ENCODE results near the gene CFAP410. TPM values are rescaled to one million over a fixed set of nuclear protein-coding genes. Genes with fewer than 3 reads are reported as not detected.

CFAP410 gene
- polyA plus RNA-seq, 1 of the 3 experiments (the other 2 are of a cell fraction) = 18.0 TPM

GRCh38 chr21:44295163-44295573, 44.0 kb downstream of the CFAP410 start:
- no peak for DNase-seq
- Histone ChIP-seq H3K79me2 (ENCODE audit: insufficient read depth) (0 out of 2 replicates have a peak, but pooled peaks cover under 1% of the 10 kb centered on the region), H4K20me1 (ENCODE audit: insufficient read depth) (no peaks in the 10 kb centered on the region), H2AFZ (ENCODE audit: low read depth) (no peak overlapping the region), H3K4me1 (ENCODE audit: control insufficient read depth in 1 of 2, insufficient read depth in 2 of 2, low read depth in 1 of 2, low read length in 1 of 2) (peaks cover 3 to 8% of the 10 kb centered on the region in 2 experiments; a peak in 1 of 4 replicates), H3K4me3 (ENCODE audit: low read depth in 2 of 2, low read length in 1 of 2) (no peak overlapping the region), H3K9me3 (no peaks in the 10 kb centered on the region), H3K36me3 (replicated peaks in 1 of 2; ENCODE audit: control insufficient read depth in 1 of 2, insufficient read depth in 2 of 2, low read length in 1 of 2) (no peaks in the 10 kb centered on the region), H3K27me3 (ENCODE audit: insufficient read depth) (no peaks in the 10 kb centered on the region), H3F3A (replicated peaks; ENCODE audit: insufficient read depth) (no peaks in the 10 kb centered on the region), H3K4me2 (no peak overlapping the region), H3K9me2 (no peaks in the 10 kb centered on the region), H3K27ac (ENCODE audit: low read depth in 2 of 2, low read length in 1 of 2) (no peak overlapping the region), H3K9ac (no peak overlapping the region)
- WGBS (ENCODE audit: low lambda C conversion rate) = 87% methylated on average over 11 of the region's 14 CpGs
- POLR2A ChIA-PET = no interaction called here
- TF ChIP-seq NFIC (IDR thresholded peaks at IDR 0.05; ENCODE audit: borderline replicate concordance) (no peak), NRF1 (IDR thresholded peaks at IDR 0.05; ENCODE audit: low read depth, low read length) (no peak), SMC3 (IDR thresholded peaks at IDR 0.05; ENCODE audit: low read depth, low read length) (no peak), EP300 (IDR thresholded peaks at IDR 0.05; ENCODE audit: borderline replicate concordance in 1 of 2, low read depth in 1 of 2, low read length in 1 of 2) (no peak), GABPA (IDR thresholded peaks at IDR 0.05; ENCODE audit: low read depth) (no peak), SIN3A (IDR thresholded peaks at IDR 0.05; ENCODE audit: borderline replicate concordance, low read depth, low read length) (no peak), YY1 (IDR thresholded peaks at IDR 0.05; ENCODE audit: low read depth) (no peak), POLR2AphosphoS5 (IDR thresholded peaks at IDR 0.05; ENCODE audit: low read depth, low read length) (no peak), TAF1 (IDR thresholded peaks at IDR 0.05; ENCODE audit: borderline replicate concordance, low read depth, low read length) (no peak), ZBTB33 (IDR thresholded peaks at IDR 0.05; ENCODE audit: borderline replicate concordance, low read depth) (no peak), ELF1 (IDR thresholded peaks at IDR 0.05) (no peak), MEF2A (IDR thresholded peaks at IDR 0.05; ENCODE audit: borderline replicate concordance, low read depth) (no peak), EZH2phosphoT487 (IDR thresholded peaks at IDR 0.05; ENCODE audit: borderline replicate concordance, low read depth) (no peak)
- CTCF ChIA-PET = interaction anchor here (1.0 to 2.0 kb wide), 4 partner anchors 9 to 498 kb away, joined by 3 to 11 read pairs (median 4); partner anchors contain the start of gene LRRC3

- H3K4me2 ChIP-seq = no peak overlapping the region
- POLR2A ChIA-PET = no interaction called here
- H3K4me1 ChIP-seq (ENCODE audit: control insufficient read depth in 1 of 2, insufficient read depth in 2 of 2, low read depth in 1 of 2, low read length in 1 of 2) = peaks cover 3 to 8% of the 10 kb centered on the region in 2 experiments; a peak in 1 of 4 replicates
- H3K9me2 ChIP-seq = no peaks in the 10 kb centered on the region
- H2AFZ ChIP-seq (ENCODE audit: low read depth) = no peak overlapping the region
- H3K9me3 ChIP-seq = no peaks in the 10 kb centered on the region
- no peaks in the 10 kb centered on the region for H3K79me2 ChIP-seq (ENCODE audit: insufficient read depth)
- H3K36me3 ChIP-seq (replicated peaks in 1 of 2; ENCODE audit: control insufficient read depth in 1 of 2, insufficient read depth in 2 of 2, low read length in 1 of 2) = no peaks in the 10 kb centered on the region
- H3K9ac ChIP-seq = no peak overlapping the region
- CTCF ChIA-PET = interaction anchor here (1.1 to 2.0 kb wide), 2 partner anchors 10 to 27 kb away, joined by 4 to 11 read pairs; no protein-coding TSS in a partner anchor
- H3F3A ChIP-seq (replicated peaks; ENCODE audit: insufficient read depth) = no peaks in the 10 kb centered on the region
- TF ChIP-seq SMC3 (IDR thresholded peaks at IDR 0.05; ENCODE audit: low read depth, low read length) (no peak), SIN3A (IDR thresholded peaks at IDR 0.05; ENCODE audit: borderline replicate concordance, low read depth, low read length) (no peak), NFIC (IDR thresholded peaks at IDR 0.05; ENCODE audit: borderline replicate concordance) (no peak), ELF1 (IDR thresholded peaks at IDR 0.05) (no peak), MAX (IDR thresholded peaks at IDR 0.05; ENCODE audit: low read depth) (no peak), RCOR1 (IDR thresholded peaks at IDR 0.05; ENCODE audit: low read length) (no peak), REST (IDR thresholded peaks at IDR 0.05; ENCODE audit: low read depth, low read length) (no peak), TEAD4 (IDR thresholded peaks at IDR 0.05; ENCODE audit: borderline replicate concordance, insufficient read depth) (no peak)
- no peak overlapping the region for H3K27ac ChIP-seq (ENCODE audit: low read depth in 2 of 2, low read length in 1 of 2)
- H3K27me3 ChIP-seq (ENCODE audit: insufficient read depth) = no peaks in the 10 kb centered on the region
- no peak for DNase-seq
- 83% methylated on average over 19 of the region's 26 CpGs for WGBS (ENCODE audit: low lambda C conversion rate)
- no peak overlapping the region for H3K4me3 ChIP-seq (ENCODE audit: low read depth in 2 of 2, low read length in 1 of 2)
- no peaks in the 10 kb centered on the region for H4K20me1 ChIP-seq (ENCODE audit: insufficient read depth)
Observed at GRCh38 chr21:44294391-44295162, 44.6 kb downstream of the CFAP410 start.
